ENCODE measurements around the gene PRDM5.

Gene PRDM5

DNA sequence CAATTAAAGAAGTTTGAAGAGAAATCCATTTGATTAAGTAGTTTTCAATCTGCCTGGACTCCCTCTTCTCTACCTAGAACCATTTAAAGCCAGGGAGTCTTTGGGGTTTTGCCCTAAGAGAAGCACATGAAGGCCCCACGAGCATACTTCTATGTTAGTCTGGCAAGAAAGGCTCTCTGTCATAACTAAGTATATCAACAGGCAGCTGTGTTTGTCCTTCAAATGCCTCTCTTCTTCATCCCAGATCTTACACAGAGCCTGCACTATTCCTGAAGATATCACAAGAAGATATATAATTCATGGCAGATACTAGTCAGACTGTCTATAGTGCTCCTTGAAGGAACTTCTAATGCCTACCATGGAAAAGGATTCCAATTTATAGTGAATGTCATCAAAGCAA, 206.2 kb downstream of the PRDM5 start:
- no peak for DNase-seq (ENCODE audit: low read depth in 2 of 3, low spot score in 2 of 3)

- DNase-seq (ENCODE audit: low read depth in 2 of 3, low spot score in 2 of 3), result no peak
These were observed 208.0 kb downstream of the PRDM5 start for GRCh38 chr4:120714417-120715010.

- no peak for DNase-seq (ENCODE audit: low read depth in 2 of 3, low spot score in 2 of 3)
These were observed 212.5 kb downstream of the PRDM5 start for GRCh38 chr4:120709991-120710390.

DNA sequence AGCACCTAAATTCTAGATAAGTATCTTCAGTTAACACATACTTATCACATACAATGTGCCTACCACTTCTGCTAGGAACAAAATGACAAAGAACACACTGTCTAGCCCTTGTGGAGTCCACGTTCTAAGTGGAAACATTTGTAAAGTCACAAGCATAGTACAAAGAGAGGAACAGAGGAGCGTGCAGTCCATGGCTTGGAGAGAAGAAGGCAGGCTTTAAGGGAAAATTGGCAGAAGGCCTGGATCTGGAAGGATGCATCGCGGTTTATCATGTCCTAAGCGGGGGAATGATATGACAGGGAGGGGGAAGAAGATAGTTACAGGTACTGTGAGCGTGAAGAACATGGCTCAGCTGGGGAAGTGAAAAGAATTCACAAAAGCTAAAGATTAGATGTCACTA, 218.0 kb downstream of the PRDM5 start:
- no peak for DNase-seq (ENCODE audit: low read depth in 2 of 3, low spot score in 2 of 3)

GRCh38 chr4:120703908-120704307, 218.6 kb downstream of the PRDM5 start:
- DNase-seq (ENCODE audit: low read depth in 2 of 3, low spot score in 2 of 3), result no peak

GRCh38 chr4:120699354-120699753, 223.2 kb downstream of the PRDM5 start:
- DNase-seq (ENCODE audit: low read depth in 2 of 3, low spot score in 2 of 3), result no peak

- DNase-seq (ENCODE audit: low read depth in 2 of 3, low spot score in 2 of 3), result no peak
These were observed 227.6 kb downstream of the PRDM5 start for GRCh38 chr4:120694973-120695372.

GRCh38 chr4:120693816-120694215, 228.7 kb downstream of the PRDM5 start:
- no peak for DNase-seq (ENCODE audit: low read depth in 2 of 3, low spot score in 2 of 3)

DNA sequence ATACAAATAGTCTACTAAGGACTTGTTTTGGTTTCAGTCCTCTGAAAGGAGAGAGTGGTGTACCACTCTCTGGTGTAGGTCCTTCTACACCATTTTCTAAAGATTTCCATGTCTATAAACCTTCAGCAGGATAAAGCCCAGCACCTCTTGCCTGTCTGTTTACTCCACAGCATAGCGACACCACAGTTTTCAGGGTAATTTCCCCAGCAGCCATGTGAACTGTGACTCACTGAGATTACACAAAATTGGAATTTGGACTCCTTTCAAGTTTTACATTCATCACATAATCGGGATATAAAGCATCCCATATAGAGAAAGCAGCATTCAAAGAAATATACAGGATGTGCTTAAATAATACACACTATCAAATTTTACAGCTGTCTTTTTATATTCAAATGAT, 229.6 kb downstream of the PRDM5 start:
- DNase-seq (ENCODE audit: low read depth in 2 of 3, low spot score in 2 of 3), result no peak

DNA sequence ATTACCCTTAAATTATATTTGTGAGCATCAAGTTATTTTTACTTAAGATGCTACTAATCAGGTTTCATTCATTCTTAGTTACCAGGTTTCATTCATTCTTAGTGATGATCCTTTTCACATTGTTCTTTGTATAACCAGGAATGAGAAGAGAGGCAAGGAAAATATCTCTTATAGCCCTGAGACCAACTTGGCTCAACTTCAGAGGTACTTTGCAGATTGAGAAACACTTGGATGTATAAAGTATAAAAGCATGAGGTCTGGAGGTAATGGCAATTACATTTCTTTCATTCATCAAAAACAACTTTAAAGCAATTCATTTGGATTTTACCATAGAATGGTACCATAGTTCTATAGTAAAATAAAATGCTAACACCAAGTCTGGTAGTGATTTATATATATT, 231.0 kb downstream of the PRDM5 start:
- no peak for DNase-seq (ENCODE audit: low read depth in 2 of 3, low spot score in 2 of 3)

DNA sequence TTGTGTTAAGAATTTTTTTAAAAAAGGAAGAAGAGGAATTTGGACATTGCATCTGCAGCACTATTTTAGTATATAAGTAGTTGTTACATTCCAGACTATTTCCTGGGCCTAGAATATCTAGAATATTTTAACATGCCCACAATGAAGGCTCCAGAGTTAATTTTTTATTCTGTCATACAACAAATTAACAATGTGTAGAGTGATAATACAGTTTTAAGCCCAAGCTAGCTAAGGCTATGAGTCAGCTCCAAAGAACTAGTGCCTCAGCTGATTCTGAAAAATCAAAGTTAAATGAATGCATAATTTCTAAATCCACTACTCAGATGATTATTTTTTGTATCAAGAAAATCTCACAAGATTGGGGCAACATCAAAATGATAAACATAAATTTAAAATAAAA, 231.4 kb downstream of the PRDM5 start:
- DNase-seq (ENCODE audit: low read depth in 2 of 3, low spot score in 2 of 3), result no peak

- no peak for DNase-seq (ENCODE audit: low read depth in 2 of 3, low spot score in 2 of 3)
These were observed 233.7 kb downstream of the PRDM5 start for GRCh38 chr4:120688791-120689190.

DNA sequence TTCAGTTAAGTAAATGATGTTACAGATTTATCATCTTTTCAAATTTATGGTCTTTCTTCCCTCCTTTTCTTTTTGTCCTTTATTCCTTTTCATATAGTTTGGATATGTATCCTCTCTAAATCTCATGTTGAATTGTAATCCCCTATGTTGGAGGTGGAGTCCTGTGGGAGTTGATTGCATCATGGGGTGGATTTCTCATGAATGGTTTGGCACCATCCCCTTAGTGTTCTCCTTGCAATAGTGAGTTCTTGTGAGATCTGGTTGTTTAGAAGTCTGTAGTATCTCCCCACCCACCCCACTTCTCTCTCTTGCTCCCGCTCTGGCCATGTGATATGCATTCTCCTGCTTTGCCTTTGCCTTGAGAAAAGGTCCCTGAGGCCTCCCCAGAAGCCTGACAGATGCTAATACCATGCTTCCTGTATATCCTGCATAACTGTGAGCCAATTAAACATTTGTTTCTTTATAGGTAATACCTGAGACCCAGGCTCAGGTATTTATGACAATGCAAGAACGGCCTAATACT, 236.7 kb downstream of the PRDM5 start:
- no peak for DNase-seq (ENCODE audit: low read depth in 2 of 3, low spot score in 2 of 3)

DNA sequence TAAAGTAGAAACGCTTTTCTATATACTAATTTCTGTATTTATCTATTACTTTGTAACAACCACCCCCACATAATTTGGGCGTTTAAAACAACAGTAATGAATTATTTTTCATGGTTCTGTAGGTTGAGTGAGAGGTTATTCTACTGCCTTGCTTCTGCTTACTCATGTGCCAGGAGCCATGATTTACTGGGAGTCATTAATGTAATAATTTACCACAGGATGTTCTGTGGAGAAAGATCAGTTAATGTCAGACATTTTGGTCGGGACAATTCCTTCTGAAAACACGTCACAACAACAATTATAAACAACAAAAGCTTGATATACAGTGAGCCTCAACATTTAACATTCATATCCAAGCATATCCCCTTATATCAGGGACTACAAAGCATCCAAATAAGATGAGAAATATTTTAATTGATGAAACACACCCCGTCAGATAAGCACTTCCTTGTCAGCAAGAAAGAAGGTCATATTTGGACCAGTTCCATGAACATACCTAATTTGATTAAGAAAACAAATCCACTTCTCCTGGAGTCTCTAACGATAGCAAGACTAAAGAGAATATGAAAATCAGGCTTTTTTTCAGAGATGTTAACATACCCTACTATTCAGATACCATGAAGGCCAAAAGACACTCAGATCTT, 238.5 kb downstream of the PRDM5 start:
- no peak for DNase-seq (ENCODE audit: low read depth in 2 of 3, low spot score in 2 of 3)

- no peak for DNase-seq (ENCODE audit: low read depth in 2 of 3, low spot score in 2 of 3)
These were observed 239.5 kb downstream of the PRDM5 start for GRCh38 chr4:120682981-120683380.

- DNase-seq (ENCODE audit: low read depth in 2 of 3, low spot score in 2 of 3), result no peak
These were observed 241.8 kb downstream of the PRDM5 start for GRCh38 chr4:120680647-120681228.

DNA sequence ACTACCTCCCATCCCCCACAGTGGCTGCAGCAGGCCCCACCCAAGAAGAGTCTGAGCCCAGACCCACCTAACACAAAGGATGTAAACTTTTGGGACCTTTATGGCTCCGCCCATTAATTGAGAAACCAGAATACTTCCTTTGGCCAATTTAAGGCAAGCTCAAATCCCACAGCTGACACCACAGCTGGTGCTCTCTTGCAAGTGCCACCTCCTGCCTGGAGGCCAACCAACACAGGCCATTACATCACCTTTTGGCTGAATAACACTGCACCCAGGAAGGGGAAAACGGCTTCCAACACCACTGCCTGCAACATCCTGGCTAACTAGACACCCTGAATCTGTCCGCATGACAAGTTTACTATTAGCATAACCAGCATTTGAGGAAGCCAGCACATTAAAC, 248.8 kb downstream of the PRDM5 start:
- DNase-seq (ENCODE audit: low read depth in 2 of 3, low spot score in 2 of 3), result no peak

DNA sequence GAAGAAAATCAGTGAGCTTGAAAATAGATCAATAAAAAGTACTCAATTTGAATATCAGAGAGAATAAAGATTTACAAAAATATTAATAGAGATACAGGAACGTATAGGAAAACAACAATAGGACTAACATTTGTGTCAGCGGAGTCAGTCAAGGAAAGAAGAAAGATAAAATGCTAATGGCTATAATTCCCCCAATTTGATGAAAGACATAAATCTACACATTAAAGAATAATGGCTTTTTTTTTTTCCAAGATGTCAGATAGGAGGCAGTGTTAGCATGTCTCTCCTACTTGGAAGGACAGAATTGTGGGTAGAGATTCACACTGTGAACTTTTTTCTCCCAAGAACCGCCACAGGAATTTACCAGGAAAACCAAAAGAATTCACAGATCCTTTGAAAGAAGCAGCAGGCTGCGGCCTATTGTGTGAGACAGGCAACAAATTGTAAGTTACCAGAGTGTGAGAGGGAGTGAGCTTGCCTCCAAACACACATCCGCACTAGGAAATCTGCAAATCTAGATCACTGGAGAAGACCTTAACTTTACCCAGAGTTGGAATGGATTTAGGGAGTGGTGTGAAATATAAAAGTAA, 249.9 kb downstream of the PRDM5 start:
- no peak for DNase-seq (ENCODE audit: low read depth in 2 of 3, low spot score in 2 of 3)

- no peak for DNase-seq (ENCODE audit: low read depth in 2 of 3, low spot score in 2 of 3)
These were observed 250.4 kb downstream of the PRDM5 start for GRCh38 chr4:120672076-120672475.

DNA sequence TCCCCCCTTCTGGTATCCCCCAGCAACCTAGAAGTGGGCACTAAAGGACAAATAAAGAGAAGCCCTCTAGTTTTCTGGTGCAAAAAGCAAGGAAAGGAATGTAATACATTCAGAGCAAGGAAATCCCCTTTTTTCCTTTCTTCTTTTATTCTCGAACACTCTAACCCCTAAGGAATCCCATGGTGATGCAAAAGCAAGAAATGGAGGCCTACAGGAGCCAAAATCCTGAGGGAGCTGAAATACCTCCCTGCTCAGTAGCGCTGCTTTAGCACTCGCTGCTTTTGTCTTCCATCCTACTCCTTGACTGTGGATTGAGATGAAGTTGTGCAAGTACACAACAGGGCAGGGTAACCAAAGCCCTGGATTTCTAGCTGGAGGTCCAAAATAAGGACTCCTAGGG, 251.0 kb downstream of the PRDM5 start:
- no peak for DNase-seq (ENCODE audit: low read depth in 2 of 3, low spot score in 2 of 3)

- DNase-seq (ENCODE audit: low read depth in 2 of 3, low spot score in 2 of 3), result no peak
These were observed 255.4 kb downstream of the PRDM5 start for GRCh38 chr4:120667102-120667501.

- DNase-seq (ENCODE audit: low read depth in 2 of 3, low spot score in 2 of 3), result no peak
These were observed 257.7 kb downstream of the PRDM5 start for GRCh38 chr4:120664851-120665250.
